Tibial nerve (tissue), 3 donors: ENCODE results near the gene TMIGD1.

Source experiments
- POLR2A ChIP-seq, 2 donors: fragments of 450-650 bp; IDR thresholded peaks; one replicate each; pipeline ENCODE4 v1.6.1; 2017; ENCODE audit warnings: antibody characterized with exemption in 2 of 2, mild to moderate bottlenecking in 2 of 2, moderate library complexity in 2 of 2
- TF ChIP-seq, protein P1 (sequence below), 5 experiments: fragments of 200-600 bp in 3 of 5; fragments of 450-650 bp in 2 of 5; sonication (generic) in 3 of 5; IDR thresholded peaks; one replicate each; pipeline ENCODE4 v1.5.1; 2016 to 2019; ENCODE audit warnings: antibody characterized with exemption in 5 of 5, mild to moderate bottlenecking in 3 of 5, moderate library complexity in 2 of 5

DNA sequence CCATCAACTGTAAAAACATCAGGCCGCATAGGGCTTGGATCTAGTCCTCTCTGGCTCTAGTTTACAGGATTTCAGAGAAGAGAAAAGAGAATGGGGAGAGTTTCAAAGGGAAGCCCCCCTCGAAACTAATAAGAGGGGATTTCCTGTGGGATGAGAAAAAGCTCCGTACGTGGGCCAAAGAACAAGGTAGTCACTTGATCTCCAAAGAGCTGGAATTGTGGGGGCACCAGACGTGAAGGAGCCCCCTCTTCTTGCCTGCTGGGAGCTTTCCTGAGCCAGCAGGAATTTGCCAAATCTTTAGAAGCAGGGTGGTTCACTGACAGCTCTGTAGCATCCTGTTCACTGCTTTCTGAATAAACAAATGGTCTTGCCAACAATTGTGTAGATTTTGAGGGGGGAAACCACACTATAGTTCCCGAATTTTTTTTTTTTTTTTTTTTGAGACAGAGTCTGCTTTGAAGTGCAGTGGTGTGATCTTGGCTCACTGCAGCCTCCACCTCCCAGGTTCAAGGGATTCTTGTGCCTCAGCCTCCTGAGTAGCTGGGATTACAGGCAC, 7.0 kb upstream of the TMIGD1 start:
- no peak for TF ChIP-seq POLR2A (IDR thresholded peaks at IDR 0.05)
- TF ChIP-seq, protein P1, sequence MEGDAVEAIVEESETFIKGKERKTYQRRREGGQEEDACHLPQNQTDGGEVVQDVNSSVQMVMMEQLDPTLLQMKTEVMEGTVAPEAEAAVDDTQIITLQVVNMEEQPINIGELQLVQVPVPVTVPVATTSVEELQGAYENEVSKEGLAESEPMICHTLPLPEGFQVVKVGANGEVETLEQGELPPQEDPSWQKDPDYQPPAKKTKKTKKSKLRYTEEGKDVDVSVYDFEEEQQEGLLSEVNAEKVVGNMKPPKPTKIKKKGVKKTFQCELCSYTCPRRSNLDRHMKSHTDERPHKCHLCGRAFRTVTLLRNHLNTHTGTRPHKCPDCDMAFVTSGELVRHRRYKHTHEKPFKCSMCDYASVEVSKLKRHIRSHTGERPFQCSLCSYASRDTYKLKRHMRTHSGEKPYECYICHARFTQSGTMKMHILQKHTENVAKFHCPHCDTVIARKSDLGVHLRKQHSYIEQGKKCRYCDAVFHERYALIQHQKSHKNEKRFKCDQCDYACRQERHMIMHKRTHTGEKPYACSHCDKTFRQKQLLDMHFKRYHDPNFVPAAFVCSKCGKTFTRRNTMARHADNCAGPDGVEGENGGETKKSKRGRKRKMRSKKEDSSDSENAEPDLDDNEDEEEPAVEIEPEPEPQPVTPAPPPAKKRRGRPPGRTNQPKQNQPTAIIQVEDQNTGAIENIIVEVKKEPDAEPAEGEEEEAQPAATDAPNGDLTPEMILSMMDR (IDR thresholded peaks at IDR 0.05): no peak
